Upper lobe of left lung (tissue), 4 donors: ENCODE results near the gene ARMC12.

Experiments used
- CTCF ChIP-seq, 6 experiments: fragments of 450-650 bp in 4 of 6; fragments of 200-600 bp in 2 of 6; sonication (generic) in 2 of 6; IDR thresholded peaks; one replicate each; pipeline ENCODE4 v1.5.1; 2016 to 2019; ENCODE audit warnings: antibody characterized with exemption in 6 of 6
- POLR2AphosphoS5 ChIP-seq, 2 donors: sonication (generic); formaldehyde crosslinking; IDR thresholded peaks; one replicate each; pipeline ENCODE4 v1.5.1; 2017; ENCODE audit warnings: antibody characterized with exemption in 2 of 2

DNA sequence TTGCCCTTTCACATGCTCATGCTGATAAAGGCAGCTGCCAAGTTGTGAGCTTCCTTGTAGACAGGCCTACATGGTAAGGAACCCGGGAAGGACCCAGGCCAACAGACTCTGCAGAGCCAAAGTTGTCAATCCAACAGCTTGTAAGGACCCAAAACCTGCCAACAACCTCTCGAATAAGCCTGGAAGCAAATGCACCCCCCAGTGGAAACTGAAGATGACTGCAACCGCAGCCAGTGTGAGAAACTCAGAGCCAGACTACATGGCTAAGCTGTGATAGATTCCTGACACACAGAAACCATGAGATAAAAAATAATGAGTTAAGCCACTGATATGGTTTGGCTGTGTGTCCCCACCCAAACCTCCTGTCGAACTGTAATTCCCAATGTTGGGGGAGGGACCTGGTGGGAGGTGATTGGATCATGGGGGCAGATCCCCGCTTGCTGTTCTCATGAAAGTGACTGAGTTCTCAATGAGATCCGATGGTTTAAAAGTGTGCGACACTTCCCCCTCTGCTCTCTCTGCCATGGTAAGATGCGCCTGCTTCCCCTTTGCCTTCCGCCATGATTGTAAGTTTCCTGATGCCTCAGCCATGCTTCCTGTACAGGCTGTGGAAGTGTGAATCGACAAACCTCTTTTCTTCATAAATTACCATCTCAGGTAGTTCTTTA is 20.8 kb downstream of the ARMC12 start:
- no peak for TF ChIP-seq POLR2AphosphoS5 (IDR thresholded peaks at IDR 0.05)
- no peak for TF ChIP-seq CTCF (IDR thresholded peaks at IDR 0.05)
